ENCODE results near the gene CHRD. TPM values are rescaled to one million over a fixed set of nuclear protein-coding genes. Genes with fewer than 3 reads are reported as not detected.

The CHRD gene
- total and polyA plus RNA-seq, 8 donors: 5.2 to 27.2 (median 7.0) TPM

GRCh38 chr3:184373422-184373821, 6.4 kb upstream of the CHRD start:
- Histone ChIP-seq H3K4me1 (peaks cover 13 to 42% (median 35%) of the 10 kb centered on the region in 4 donors), H3K27me3 (peaks cover 0 to 24% (median 0%) of the 10 kb centered on the region in 3 donors), H3K27ac (no peak overlapping the region), H3K4me3 (no peak overlapping the region), H3K36me3 (peaks cover 2 to 23% (median 18%) of the 10 kb centered on the region in 4 donors), H3K9me3 (no peaks in the 10 kb centered on the region)
- DNase-seq: no peak
- 66 to 79% (median 68%) methylated on average over 6 of the region's 6 CpGs for WGBS, 5 donors
- intact Hi-C loops (cut with DNase I; ENCODE audit: low total_unique reads): loop anchor here (10.0 kb wide), 1 partner anchor 141 kb away; no protein-coding TSS in a partner anchor
- no peak for TF ChIP-seq POLR2AphosphoS5 (IDR thresholded peaks at IDR 0.05)
- no peak for TF ChIP-seq POLR2A (IDR thresholded peaks at IDR 0.05)
- TF ChIP-seq EP300 (IDR thresholded peaks at IDR 0.05): no peak
- no peak for TF ChIP-seq CTCF (IDR thresholded peaks at IDR 0.05)

- 86 to 89% (median 87%) methylated on average over 12 of the region's 12 CpGs for WGBS, 5 donors
- peaks cover 14 to 44% (median 39%) of the 10 kb centered on the region in 4 donors for H3K4me1 ChIP-seq
- DNase-seq: no peak
- H3K36me3 ChIP-seq: no peaks in the 10 kb centered on the region
- H3K4me3 ChIP-seq: no peak overlapping the region
- TF ChIP-seq POLR2A (IDR thresholded peaks at IDR 0.05) (no peak), CTCF (IDR thresholded peaks at IDR 0.05) (no peak), EP300 (IDR thresholded peaks at IDR 0.05) (no peak), POLR2AphosphoS5 (IDR thresholded peaks at IDR 0.05) (no peak)
- H3K9me3 ChIP-seq: no peaks in the 10 kb centered on the region
- no peak overlapping the region for H3K27ac ChIP-seq
- intact Hi-C loops (cut with DNase I; ENCODE audit: low total_unique reads): loop anchor here (10.0 kb wide), 1 partner anchor 139 kb away; no protein-coding TSS in a partner anchor
- peaks cover 0 to 47% (median 20%) of the 10 kb centered on the region in 3 donors for H3K27me3 ChIP-seq
These were observed 4.0 kb upstream of the CHRD start for GRCh38 chr3:184375747-184376461.

GRCh38 chr3:184377374-184377773, 2.5 kb upstream of the CHRD start:
- DNase-seq: no peak
- Histone ChIP-seq H3K27me3 (peaks cover 0 to 62% (median 32%) of the 10 kb centered on the region in 3 donors), H3K9me3 (no peaks in the 10 kb centered on the region), H3K27ac (peak overlapping the region in 4 of 5 donors; percentile 28 to 79 (median 74)), H3K36me3 (no peaks in the 10 kb centered on the region), H3K4me1 (peaks cover 23 to 45% (median 37%) of the 10 kb centered on the region in 4 donors), H3K4me3 (no peak overlapping the region)
- TF ChIP-seq EP300 (IDR thresholded peaks at IDR 0.05): no peak
- no peak for TF ChIP-seq CTCF (IDR thresholded peaks at IDR 0.05)
- TF ChIP-seq POLR2AphosphoS5 (IDR thresholded peaks at IDR 0.05): no peak
- TF ChIP-seq POLR2A (IDR thresholded peaks at IDR 0.05): no peak
- 47 to 63% (median 57%) methylated on average over 5 of the region's 5 CpGs for WGBS, 5 donors
- intact Hi-C loops (cut with DNase I; ENCODE audit: low total_unique reads): loop anchor here (10.0 kb wide), 1 partner anchor 137 kb away; no protein-coding TSS in a partner anchor

DNA sequence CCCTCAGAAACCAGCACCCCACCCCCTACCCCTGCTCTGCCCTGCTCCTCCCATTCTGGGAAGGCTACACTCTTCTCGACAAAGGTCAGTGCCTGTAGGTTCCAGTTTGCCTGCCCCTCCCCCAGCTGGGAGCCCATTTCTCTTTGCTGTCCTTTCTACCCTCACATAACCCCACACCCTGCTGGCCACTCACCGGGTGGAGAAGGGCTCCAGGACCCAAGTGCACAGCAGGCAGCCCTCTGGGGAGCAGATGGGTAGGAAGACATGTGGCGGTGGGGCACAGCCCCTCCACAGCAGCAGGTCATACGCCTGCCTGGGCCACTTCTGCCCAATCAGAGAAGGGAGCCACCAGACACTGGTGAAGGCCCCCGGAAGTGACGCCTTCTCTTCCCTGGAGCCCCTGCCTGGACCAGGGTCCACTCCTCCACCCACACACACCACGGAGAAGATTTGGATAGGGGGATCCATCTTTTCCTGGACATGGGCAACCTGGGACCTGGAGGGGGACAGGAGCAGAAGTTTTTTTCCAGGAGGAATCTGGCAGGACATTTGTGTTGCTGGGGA, 1.9 kb upstream of the CHRD start, which contains the start of gene THPO:
THPO (minus strand) TSS at position 326 of the 564 bp plus-strand sequence. CDS start 1,948 bp downstream, outside the sequence.
- peak in 1 of 2 donors; percentile 55 for DNase-seq
- intact Hi-C loops (cut with DNase I; ENCODE audit: low total_unique reads): loop anchor here (10.0 kb wide), 1 partner anchor 137 kb away; no protein-coding TSS in a partner anchor
- peaks cover 0 to 68% (median 32%) of the 10 kb centered on the region in 3 donors for H3K27me3 ChIP-seq

More for the DNA sequence above, 1.9 kb upstream of the CHRD start, which contains the start of gene THPO:
- 69 to 74% (median 72%) methylated on average over 6 to 7 of the region's 7 CpGs for WGBS, 5 donors
- H3K9me3 ChIP-seq: no peaks in the 10 kb centered on the region
- TF ChIP-seq POLR2A (IDR thresholded peaks at IDR 0.05) (no peak), POLR2AphosphoS5 (IDR thresholded peaks at IDR 0.05) (peak in 1 of 3 donors; percentile 3)
- H3K4me3 ChIP-seq: no peak within 1 kb of the TSS
- peaks cover 23 to 45% (median 37%) of the 10 kb centered on the region in 4 donors for H3K4me1 ChIP-seq
- H3K36me3 ChIP-seq: peaks cover 0 to 5% (median 0%) of the 10 kb centered on the region in 4 donors
- peak within 1 kb of the TSS; percentile 14 to 79 (median 71) for H3K27ac ChIP-seq

Measured in stomach (tissue), 9 donors.